Body of pancreas (tissue), 4 donors: ENCODE results near the gene ERG. TPM values are rescaled to one million over a fixed set of nuclear protein-coding genes. Genes with fewer than 3 reads are reported as not detected.

Source experiments
- ATAC-seq: fragments of 150-250 bp; one replicate; pipeline ENCODE4 v1.9.1; 2016
- DNase-seq, 4 donors: peaks; one replicate each; pipeline ENCODE4 v3.0.0-alpha.2; 2019
- H3K27ac ChIP-seq, 4 donors: fragments of 200-600 bp; sonication (generic); 1 replicate in 3 of 4; 2 replicates in 1 of 4; pipeline versions ENCODE4 v1.5.1 to v1.6.1; 2016 to 2019; ENCODE audit warnings: mild to moderate bottlenecking in 1 of 4, mixed read lengths in 1 of 4, moderate library complexity in 1 of 4
- H3K27me3 ChIP-seq, 2 donors: fragments of 200-600 bp; sonication (generic); one replicate each; pipeline ENCODE4 v1.6.0; 2016; ENCODE audit warnings: mild to moderate bottlenecking in 1 of 2
- H3K36me3 ChIP-seq, 2 donors: fragments of 200-600 bp; sonication (generic); replicated peaks in 1 of 2; 2 replicates each; pipeline ENCODE4 v1.5.1; 2016; ENCODE audit warnings: low read depth in 2 of 2; ENCODE audit not compliant: insufficient read depth in 1 of 2
- H3K4me1 ChIP-seq: fragments of 200-600 bp; sonication (generic); one replicate; pipeline ENCODE4 v1.6.0; 2016
- H3K4me3 ChIP-seq, 2 donors: fragments of 200-600 bp; sonication (generic); 1 replicate in 1 of 2; 2 replicates in 1 of 2; pipeline ENCODE4 v1.5.1; 2016 to 2019
- H3K9me3 ChIP-seq, 3 donors: fragments of 200-600 bp; sonication (generic); 1 replicate in 2 of 3; 2 replicates in 1 of 3; pipeline ENCODE4 v1.5.1; 2016
- POLR2A ChIP-seq, 3 donors: fragments of 450-650 bp; IDR thresholded peaks; one replicate each; pipeline ENCODE4 v1.6.1; 2016; ENCODE audit warnings: antibody characterized with exemption in 3 of 3, mild to moderate bottlenecking in 2 of 3
- WGBS, 2 donors: methylation state at CpG; one replicate each; pipeline ENCODE4 v1.1.5; 2017; 5-methylcytosine and 5-hydroxymethylcytosine counted together
- intact Hi-C: fragments of 100-400 bp; cut with DNase I; formaldehyde crosslinking; loops from one replicate; pipeline ENCODE4 v1.15.1; 2023
- total RNA-seq, 2 donors: library from RNA; depleted of rRNA; stranded (reverse); fragments of >200 nt; gene quantifications; one replicate each; pipeline ENCODE4 v1.1.0, GENCODE V29; 2016
- TF ChIP-seq, protein P1 (sequence below), 7 experiments: fragments of 450-650 bp in 4 of 7; fragments of 200-600 bp in 3 of 7; sonication (generic) in 3 of 7; IDR thresholded peaks; one replicate each; pipeline ENCODE4 v1.5.1; 2016 to 2019; ENCODE audit warnings: antibody characterized with exemption in 7 of 7

The ERG gene
- total RNA-seq, 2 donors from 2014 or later = 4.2 to 7.3 TPM

DNA sequence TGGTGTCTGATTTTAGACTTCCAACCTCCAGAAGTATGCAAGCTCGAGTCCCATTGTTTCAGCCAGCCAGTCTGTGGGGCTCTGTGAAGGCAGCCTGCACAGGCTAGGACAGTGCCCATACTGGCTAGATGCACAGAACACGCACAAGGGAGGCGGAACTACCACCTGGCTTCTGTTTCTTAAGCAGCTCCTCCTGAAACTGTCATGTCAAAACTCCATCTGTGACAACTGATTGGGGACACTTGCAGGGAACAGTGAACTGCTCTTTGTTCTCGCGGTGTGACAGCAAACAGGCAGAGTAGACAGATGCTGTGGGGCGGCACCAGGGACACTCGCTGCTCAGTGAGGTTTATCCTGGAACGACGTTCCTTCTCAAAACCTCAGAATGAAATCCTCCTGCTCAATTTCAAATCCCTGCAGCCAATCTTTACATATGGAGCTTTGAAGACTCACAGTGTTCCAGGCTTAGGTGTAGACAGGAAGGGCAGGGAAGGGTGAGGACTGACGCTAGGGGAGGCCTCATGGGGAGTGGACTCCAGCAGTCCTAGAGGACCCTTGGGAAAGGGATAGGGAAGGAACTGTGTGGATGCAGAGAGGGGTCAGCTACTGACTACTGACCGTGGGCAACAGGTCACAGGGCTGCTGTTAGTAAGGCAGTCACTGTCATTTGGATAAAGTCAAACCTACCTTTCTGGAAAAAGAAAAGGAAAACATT lies 73.8 kb downstream of the ERG start:
- Histone ChIP-seq H3K27me3 (no peaks in the 10 kb centered on the region), H3K9me3 (no peaks in the 10 kb centered on the region), H3K4me1 (no peaks in the 10 kb centered on the region), H3K4me3 (no peak overlapping the region), H3K36me3 (no peaks in the 10 kb centered on the region), H3K27ac (no peak overlapping the region)
- WGBS, 2 donors = 45 to 59% methylated on average over 10 to 11 of the region's 11 CpGs
- TF ChIP-seq, protein P1, sequence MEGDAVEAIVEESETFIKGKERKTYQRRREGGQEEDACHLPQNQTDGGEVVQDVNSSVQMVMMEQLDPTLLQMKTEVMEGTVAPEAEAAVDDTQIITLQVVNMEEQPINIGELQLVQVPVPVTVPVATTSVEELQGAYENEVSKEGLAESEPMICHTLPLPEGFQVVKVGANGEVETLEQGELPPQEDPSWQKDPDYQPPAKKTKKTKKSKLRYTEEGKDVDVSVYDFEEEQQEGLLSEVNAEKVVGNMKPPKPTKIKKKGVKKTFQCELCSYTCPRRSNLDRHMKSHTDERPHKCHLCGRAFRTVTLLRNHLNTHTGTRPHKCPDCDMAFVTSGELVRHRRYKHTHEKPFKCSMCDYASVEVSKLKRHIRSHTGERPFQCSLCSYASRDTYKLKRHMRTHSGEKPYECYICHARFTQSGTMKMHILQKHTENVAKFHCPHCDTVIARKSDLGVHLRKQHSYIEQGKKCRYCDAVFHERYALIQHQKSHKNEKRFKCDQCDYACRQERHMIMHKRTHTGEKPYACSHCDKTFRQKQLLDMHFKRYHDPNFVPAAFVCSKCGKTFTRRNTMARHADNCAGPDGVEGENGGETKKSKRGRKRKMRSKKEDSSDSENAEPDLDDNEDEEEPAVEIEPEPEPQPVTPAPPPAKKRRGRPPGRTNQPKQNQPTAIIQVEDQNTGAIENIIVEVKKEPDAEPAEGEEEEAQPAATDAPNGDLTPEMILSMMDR (IDR thresholded peaks at IDR 0.05) = no peak
- no peak for TF ChIP-seq POLR2A (IDR thresholded peaks at IDR 0.05)
- DNase-seq (no peak), ATAC-seq (no peak)
- intact Hi-C loops = no loop called here

DNA sequence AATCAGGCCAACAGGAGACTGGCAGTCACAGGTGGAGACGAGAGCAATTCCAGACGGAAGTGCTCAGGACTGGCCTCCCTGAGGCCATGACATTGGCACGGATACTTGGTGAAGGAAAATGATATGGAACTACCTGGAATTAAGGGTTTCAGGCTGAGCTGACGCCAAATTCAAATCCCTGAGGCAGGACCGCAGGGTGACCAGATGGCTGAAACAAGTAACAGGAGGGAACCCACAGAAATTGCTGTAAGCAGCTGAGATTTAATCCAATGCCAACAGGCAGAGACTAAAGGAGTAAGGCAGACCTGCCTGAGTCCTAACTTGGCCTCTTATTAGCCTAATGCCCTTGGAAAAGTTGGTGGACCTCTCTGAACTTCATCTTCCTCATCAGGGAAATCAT lies 76.2 kb downstream of the ERG start:
- DNase-seq (no peak), ATAC-seq (no peak)
- intact Hi-C loops = no loop called here
- Histone ChIP-seq H3K27ac (no peak overlapping the region), H3K36me3 (no peaks in the 10 kb centered on the region), H3K4me3 (no peak overlapping the region), H3K9me3 (no peaks in the 10 kb centered on the region), H3K27me3 (no peaks in the 10 kb centered on the region), H3K4me1 (no peaks in the 10 kb centered on the region)
- no peak for TF ChIP-seq POLR2A (IDR thresholded peaks at IDR 0.05)
- TF ChIP-seq, protein P1 (IDR thresholded peaks at IDR 0.05) = no peak
- 62 to 76% methylated on average over 5 of the region's 5 CpGs for WGBS, 2 donors

DNA sequence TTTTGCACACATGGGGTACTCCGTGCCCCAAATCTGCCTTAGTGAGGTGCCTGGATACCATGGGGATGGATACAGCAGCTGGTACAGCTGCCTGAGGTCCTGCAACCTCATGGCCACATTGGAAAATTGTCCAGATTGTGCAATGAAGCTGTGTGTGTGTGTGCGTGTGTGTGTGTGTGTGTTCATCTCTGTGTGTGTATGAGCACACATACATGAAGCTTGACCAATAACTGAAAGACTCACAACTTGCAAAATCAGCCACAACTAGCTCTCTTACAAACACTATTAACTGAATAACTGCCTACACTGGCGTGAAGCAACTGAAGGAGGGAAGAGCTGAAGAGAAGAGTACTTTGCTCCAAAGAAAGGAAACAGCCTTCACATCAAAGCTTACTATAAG lies 78.1 kb downstream of the ERG start:
- 47 to 75% methylated on average over 2 to 3 of the region's 3 CpGs for WGBS, 2 donors
- no peaks in the 10 kb centered on the region for H3K27me3 ChIP-seq
- no peak for DNase-seq
- TF ChIP-seq POLR2A (IDR thresholded peaks at IDR 0.05) = no peak
- TF ChIP-seq, protein P1 (IDR thresholded peaks at IDR 0.05) = no peak
- no peak overlapping the region for H3K4me3 ChIP-seq
- intact Hi-C loops = no loop called here
- ATAC-seq = no peak
- H3K9me3 ChIP-seq = no peaks in the 10 kb centered on the region
- no peaks in the 10 kb centered on the region for H3K36me3 ChIP-seq
- H3K4me1 ChIP-seq = no peaks in the 10 kb centered on the region
- no peak overlapping the region for H3K27ac ChIP-seq

DNA sequence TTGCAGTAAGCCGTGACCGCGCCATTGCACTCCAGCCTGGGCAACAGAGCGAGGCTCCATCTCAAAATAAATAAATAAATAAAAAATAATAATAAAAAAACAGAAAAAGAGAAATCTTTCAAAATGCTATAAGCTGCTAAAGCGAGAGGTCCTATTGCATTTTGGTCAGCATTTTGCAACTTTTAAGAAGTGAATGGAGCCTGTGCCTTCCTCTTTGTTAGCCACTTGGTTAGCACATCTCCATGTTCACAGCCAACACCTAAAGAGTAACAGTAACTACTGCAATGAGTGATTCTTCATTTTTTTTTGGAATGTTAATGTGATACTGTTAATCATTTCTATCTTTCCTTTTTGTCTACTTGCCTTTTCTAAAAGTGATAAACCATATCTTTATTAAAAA lies 80.6 kb downstream of the ERG start:
- DNase-seq (no peak), ATAC-seq (no peak)
- Histone ChIP-seq H3K4me3 (no peak overlapping the region), H3K27ac (no peak overlapping the region), H3K9me3 (no peaks in the 10 kb centered on the region), H3K27me3 (no peaks in the 10 kb centered on the region), H3K4me1 (no peaks in the 10 kb centered on the region), H3K36me3 (no peaks in the 10 kb centered on the region)
- intact Hi-C loops = no loop called here
- whole genome bisulfite sequencing, 2 donors = 86 to 96% methylated on average over 5 of the region's 5 CpGs
- TF ChIP-seq, protein P1 (IDR thresholded peaks at IDR 0.05) = no peak
- no peak for TF ChIP-seq POLR2A (IDR thresholded peaks at IDR 0.05)

DNA sequence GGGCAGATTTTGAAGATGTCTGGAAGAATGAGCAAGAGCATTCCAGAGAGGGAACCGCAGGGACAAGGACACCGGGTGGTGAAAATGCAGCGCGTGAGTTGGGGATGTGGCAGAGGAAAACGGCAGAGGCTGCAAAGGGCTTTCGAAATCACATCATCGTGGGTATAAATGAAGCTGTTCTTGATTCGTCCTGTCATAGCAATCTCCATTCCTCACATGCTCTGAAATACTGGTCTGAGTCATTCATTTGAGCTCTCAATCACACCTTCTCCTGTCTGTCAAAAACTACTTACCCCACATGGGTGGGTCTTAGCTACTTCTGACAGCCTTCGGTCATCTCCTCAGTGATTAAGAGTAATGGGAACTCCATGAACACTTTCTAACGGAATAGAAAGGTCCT lies 81.5 kb downstream of the ERG start:
- no peaks in the 10 kb centered on the region for H3K27me3 ChIP-seq
- DNase-seq (no peak), ATAC-seq (no peak)
- TF ChIP-seq, protein P1 (IDR thresholded peaks at IDR 0.05) = no peak
- TF ChIP-seq POLR2A (IDR thresholded peaks at IDR 0.05) = no peak
- no peaks in the 10 kb centered on the region for H3K4me1 ChIP-seq
- H3K27ac ChIP-seq = no peak overlapping the region
- H3K9me3 ChIP-seq = no peaks in the 10 kb centered on the region
- H3K4me3 ChIP-seq = no peak overlapping the region
- WGBS, 2 donors = 46 to 69% methylated on average over 10 of the region's 10 CpGs
- H3K36me3 ChIP-seq = no peaks in the 10 kb centered on the region
- intact Hi-C loops = no loop called here
